CD4-positive, alpha-beta T cell treated with Interferon alpha-2 for 1 hour (primary cell): ENCODE results near the gene SCCPDH.
"Not testable (repeated sequence)": the region's sequence is repeated elsewhere in the genome, so short reads cannot be mapped to it uniquely, and the experiment has no call there.

ENCODE experiments used
- DNase-seq, 2 donors: peaks; one replicate each; pipeline ENCODE4 v3.0.0-alpha.2; 2020 to 2022

SCCPDH gene

DNA sequence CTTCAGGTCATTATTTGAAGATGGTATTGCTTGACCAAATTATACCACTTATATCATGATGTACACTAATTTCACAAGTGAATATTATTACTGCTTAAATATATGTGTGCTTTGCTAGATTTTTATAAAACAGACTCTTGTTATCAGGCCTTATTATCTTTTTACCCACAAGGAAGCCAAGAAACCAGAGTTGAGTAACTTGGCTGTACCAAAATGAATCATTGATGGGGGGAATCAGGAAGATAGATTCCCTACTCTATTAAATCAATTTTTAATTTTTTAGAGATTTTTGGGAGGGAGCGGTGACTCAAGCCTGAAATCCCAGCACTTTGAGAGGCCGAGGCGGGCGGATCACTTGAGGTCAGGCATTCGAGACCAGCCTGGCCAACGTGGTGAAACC, 16.0 kb upstream of the SCCPDH start:
- no peak for DNase-seq

GRCh38 chr1:246709196-246709595, 15.0 kb upstream of the SCCPDH start:
- no peak for DNase-seq

- no peak for DNase-seq
Observed at GRCh38 chr1:246709835-246710234, 14.4 kb upstream of the SCCPDH start.

DNA sequence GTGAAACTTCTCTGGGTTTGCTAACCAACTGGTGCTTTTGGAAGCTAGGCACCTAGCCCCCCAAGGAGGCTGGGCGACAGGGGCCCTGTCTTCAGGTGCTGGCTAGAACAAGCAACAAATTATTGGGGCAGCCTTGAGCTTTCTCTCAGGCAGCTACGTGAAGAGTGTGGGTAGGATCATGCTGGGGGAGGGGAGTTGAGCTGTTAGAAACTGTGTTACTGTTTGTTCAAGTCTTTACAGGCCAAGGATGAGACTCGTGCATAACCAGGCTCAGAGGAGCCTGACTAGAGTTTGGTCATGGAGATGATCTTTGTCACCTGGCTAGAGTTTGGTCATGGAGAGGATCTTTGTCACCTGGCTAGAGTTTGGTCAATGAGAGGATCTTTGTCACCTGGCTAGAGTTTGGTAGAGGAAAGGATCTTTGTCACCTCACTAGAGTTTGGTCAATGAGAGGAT, 12.6 kb upstream of the SCCPDH start:
- no peak for DNase-seq

GRCh38 chr1:246712428-246712827, 11.8 kb upstream of the SCCPDH start:
- DNase-seq = not testable (repeated sequence)

GRCh38 chr1:246719361-246719760, 4.8 kb upstream of the SCCPDH start:
- not testable (repeated sequence) for DNase-seq

DNA sequence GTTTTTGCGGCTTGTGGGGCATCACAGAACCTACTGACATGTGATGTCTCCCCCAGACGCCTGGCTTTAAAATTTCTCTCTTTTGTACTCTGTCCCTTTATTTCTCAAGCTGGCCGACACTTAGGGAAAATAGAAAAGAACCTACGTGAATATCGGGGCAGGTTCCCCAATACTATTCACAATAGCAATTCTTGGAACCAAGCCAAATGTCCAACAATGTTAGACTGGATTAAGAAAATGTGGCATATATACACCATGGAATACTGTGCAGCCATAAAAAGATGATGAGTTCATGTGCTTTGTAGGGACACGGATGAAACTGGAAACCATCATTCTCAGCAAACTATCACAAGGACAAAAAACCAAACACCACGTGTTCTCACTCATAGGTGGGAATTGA, 3.4 kb upstream of the SCCPDH start:
- DNase-seq = not testable (repeated sequence)

DNA sequence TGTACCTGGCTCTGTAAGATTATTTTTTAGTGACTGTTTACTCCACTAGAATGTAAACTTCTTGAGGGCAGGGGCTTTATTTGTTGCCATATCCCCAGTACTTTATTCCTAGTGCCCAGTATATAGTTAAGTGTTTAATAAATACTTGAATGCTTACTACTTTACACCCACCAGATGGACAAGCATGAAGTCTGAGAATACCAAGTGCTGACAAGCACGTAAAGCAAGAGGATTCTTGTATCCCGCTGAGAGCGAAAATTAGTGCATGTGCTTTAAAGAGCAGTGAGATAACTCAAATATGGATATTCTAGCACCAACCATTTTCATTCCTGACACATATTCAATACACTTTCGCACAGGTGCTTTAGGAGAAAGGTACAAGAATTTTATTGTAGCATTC, 1.5 kb upstream of the SCCPDH start:
- DNase-seq = no peak

DNA sequence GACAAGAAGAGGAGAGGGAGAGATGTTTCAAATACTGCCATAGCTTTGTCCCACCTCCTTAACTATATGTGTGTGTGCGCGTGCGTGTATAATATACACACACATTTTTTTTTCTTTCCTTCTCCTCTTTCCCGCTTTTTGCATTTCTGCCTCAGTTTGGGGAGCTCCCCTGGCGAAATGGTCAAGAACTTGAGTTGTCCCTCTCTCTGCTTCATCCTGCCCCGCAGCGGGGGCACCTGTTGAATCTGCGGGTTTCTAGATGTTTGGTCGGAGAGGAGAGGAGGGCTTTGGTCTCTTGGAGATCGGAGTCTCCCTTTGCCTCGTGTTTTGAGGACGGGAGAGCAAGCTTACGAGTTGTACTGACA, 504 bp downstream of the SCCPDH start:
- DNase-seq = peak in 1 of 2 donors; percentile 7

DNA sequence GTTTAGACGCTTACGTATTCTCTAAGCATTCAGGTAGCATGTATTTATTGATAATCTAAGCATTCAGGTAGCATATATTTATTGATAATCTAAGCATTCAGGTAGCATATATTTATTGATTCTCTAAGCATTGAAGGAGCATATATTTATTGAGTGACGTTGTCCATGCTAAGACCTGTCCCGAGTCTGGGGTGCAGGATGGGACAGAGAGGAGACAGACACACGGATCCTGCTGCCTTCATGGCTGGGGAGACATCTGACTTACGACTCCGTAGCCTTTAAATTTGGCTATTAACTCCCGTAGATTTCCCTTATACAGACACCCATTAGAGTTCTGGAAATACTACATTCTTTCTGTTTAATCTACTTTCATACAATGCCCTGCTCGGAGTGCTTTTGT, 982 bp downstream of the SCCPDH start:
- no peak for DNase-seq

- DNase-seq = no peak
Observed at GRCh38 chr1:246726255-246726679, 2.1 kb downstream of the SCCPDH start.

DNA sequence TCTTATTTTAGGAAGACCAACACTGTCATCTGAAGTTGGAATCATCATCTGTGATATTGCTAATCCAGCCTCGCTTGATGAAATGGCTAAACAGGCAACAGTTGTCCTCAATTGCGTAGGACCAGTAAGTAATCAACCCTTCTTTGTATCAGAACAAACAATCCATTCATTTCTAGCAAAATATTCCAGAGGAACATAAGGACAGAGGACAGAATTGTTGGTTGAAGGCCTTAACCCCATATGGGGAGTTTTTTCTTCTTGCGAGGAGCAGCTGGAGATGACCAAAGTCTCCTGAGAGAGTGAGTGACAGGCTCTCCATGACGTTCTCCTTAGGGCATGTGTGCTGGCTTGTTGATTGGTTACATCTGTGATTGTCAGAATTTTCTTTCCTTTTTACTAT, 2.7 kb downstream of the SCCPDH start:
- DNase-seq = no peak

- DNase-seq = no peak
Observed at GRCh38 chr1:246727594-246727993, 3.4 kb downstream of the SCCPDH start.

DNA sequence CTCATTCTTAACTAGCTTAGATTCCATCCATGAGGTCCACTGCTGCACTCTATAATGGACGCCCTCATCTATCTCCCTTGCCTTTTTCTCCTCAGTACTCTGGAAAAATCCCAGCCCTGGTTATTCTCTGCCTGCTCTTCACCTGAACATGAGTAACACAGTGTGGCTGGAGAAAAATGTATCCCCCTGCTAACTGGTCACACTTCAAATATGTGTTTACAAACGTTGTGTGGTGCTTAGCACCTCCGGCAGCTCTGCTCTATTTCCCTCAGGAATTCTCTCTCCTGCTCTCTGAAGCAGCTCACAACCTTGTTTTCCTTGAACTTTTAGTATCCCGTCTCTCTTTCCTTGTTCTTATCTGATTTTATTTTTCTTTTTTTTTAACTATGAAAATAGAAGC, 4.1 kb downstream of the SCCPDH start:
- no peak for DNase-seq

- DNase-seq = not testable (repeated sequence)
Observed at GRCh38 chr1:246729040-246729439, 4.8 kb downstream of the SCCPDH start.

DNA sequence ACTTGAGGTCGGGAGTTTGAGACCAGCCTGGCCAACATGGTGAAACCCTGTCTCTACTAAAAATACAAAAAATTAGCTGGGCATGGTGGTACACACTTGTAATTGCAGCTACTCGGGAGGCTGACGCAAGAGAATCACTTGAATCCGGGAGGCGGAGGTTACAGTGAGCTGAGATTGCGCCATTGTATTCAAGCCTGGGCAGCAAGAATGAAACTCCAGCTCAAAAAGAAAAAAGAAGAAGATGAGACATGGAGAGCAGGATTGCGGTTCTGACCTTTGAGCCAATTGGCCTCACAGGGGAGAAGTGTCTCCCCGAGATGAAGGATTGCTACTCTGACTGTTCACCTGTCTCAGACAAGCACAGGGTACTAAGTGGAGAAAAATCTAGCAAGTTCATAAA, 6.6 kb downstream of the SCCPDH start:
- no peak for DNase-seq

DNA sequence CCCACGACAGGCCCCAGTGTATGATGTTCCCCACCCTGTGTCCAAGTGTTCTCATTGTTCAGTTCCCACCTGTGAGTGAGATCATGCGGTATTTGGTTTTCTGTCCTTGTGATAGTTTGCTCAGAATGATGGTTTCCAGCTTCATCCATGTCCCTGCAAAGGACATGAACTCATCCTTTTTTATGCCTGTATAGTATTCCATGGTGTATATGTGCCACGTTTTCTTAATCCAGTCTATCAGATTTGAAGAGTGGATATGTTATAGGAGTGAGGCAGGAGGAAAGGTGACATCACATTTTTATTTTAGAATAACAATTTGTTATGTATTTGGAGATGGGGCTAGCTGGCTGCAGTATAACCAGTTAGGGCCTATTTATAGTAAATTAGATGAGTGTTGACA, 7.7 kb downstream of the SCCPDH start:
- DNase-seq = not testable (repeated sequence)

- no peak for DNase-seq
Observed at GRCh38 chr1:246733704-246734103, 9.5 kb downstream of the SCCPDH start.

DNA sequence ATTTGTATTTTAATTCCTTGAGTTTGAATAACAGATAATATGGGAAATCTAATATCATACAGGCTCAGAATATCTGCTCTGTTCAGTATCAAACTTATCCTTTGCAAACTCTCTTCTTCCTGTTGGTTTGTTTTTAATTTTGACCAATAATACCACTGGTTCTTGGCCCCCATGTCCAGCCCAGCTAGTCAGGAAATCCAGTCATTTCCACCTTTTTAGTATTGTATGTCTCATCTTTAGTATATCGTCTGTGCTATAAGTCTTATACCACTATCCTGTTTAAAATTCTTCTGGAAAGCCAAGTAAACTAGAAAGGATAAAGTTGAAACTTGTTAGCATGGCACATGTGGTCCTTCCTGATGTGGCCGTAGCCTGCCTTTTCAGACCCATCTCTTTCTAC, 10.7 kb downstream of the SCCPDH start:
- DNase-seq = no peak

DNA sequence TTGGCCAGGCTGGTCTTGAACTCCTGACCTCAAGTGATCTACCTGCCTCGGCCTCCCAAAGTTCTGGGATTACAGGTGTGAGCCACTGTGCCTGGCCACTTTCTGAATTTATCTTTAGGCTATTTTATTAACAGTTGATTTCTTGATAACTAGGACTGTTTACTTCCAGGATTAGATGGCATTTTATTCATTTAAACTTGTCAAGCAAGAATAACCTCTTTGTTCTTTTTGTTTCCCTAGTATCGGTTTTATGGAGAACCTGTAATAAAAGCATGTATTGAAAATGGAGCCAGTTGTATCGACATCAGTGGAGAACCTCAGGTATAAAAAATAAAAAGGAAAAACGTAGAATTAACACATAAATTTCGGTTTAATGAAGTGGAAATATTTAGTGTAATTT, 11.5 kb downstream of the SCCPDH start:
- no peak for DNase-seq

GRCh38 chr1:246742396-246742795, 18.2 kb downstream of the SCCPDH start:
- DNase-seq = no peak

DNA sequence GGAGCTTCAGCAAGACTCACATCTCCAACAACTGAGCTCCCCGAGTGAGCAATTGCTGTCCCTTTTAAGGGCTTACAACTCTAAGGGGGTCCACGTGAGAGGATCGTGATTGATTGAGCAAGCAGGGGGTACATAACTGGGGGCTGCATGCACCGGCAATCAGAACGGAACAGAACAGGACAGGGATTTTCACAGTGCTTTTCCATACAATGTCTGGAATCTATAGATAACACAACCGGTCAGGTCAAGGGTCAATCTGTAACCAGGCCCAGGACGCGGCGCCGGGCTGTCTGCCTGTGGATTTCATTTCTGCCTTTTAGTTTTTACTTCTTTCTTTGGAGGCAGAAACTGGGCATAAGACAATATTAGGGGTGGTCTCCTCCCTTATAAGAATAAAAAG, 21.9 kb downstream of the SCCPDH start:
- not testable (repeated sequence) for DNase-seq

GRCh38 chr1:246748006-246748405, 23.8 kb downstream of the SCCPDH start:
- DNase-seq = no peak

- DNase-seq = no peak
Observed at GRCh38 chr1:246748867-246749266, 24.7 kb downstream of the SCCPDH start.

DNA sequence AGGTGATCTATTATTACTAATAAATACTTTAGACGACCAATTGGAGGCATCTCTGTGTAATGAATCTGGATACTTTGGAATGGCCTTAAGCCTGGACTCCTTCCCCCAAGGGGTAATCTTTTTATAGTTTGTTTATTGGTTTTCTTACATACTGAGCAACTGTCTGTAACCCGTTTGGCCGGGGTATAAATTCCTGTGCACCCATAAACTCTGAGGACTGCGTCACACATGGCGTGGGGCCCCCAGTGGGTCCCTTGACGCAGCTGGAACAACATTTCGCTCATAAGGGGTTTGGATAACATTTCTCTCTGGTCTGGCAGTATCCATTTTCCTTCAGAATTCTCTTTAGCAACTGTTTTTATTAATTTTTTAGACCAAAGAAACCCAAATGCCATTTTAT, 26.5 kb downstream of the SCCPDH start:
- DNase-seq = no peak
